ENCODE data around the gene SHC3. TPM values are rescaled to one million over a fixed set of nuclear protein-coding genes. Genes with fewer than 3 reads are reported as not detected.
A peak's percentile ranks its signal among the peaks of the same experiment; 100 is the strongest.

The SHC3 gene
- total and polyA plus RNA-seq, 2 donors (not counting 1 experiment from before 2014, with no cell fraction given): 1.7 to 16.2 TPM

DNA sequence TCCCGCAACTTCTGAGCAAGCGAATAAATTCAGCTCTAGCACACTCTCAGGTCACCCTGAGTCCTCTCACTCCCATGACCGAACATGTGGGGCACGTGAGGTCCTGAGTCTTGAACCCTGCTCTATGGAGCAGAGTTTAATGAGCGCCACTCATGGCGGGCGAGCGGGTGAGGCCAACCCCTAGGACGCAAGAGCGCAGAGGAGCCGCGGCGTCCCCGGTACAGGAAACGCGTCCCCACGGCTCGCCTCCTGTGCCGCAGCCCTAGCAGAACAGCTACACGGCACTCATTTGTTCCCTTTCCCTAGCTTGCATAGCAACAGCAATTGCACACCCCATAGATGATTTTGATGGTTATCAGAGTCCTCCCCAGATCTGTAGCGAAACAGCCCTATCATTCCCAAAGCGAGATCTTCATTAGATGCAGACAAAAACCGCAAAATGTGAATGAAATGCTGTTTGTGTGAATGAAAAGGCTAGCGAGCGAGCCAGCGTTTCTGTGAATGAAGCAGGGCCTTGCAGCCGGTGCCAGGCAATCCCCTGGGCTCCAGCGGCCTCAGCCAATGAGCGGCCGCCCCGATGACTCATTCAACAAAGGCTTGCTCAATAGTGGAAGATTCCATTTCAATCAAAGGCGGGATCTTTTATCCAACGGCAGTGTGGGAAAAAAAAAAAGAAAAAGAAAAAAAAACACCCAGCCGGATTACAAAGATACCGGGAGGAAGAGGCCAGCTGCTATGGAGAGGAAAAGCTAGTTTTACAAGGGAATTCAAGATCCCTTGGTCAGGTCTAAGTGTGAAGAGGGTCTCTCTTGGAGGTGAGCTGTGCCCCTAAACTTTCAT, 1.5 kb upstream of the SHC3 start:
- peaks cover 9% of the 10 kb centered on the region for H3K79me2 ChIP-seq (ENCODE audit: control insufficient read depth, insufficient read depth, low read length)
- peak overlapping the region; percentile 14 to 71 (median 56) for H3K4me3 ChIP-seq (replicated peaks in 1 of 4; ENCODE audit: control extremely low read depth in 1 of 4, insufficient read depth in 1 of 4, low read depth in 3 of 4, low read length in 4 of 4)
- peaks cover 10% of the 10 kb centered on the region for H3K4me1 ChIP-seq (ENCODE audit: control insufficient read depth, extremely low read depth, insufficient read depth, low read length)
- peak overlapping the region; percentile 82 for H2AFZ ChIP-seq (ENCODE audit: low read length)
- H3K27me3 ChIP-seq (ENCODE audit: control insufficient read depth, insufficient read depth, low read length): no peaks in the 10 kb centered on the region
- no peaks in the 10 kb centered on the region for H4K20me1 ChIP-seq (ENCODE audit: control insufficient read depth, extremely low read depth, insufficient read depth, low read length)
- TF ChIP-seq, protein P1, sequence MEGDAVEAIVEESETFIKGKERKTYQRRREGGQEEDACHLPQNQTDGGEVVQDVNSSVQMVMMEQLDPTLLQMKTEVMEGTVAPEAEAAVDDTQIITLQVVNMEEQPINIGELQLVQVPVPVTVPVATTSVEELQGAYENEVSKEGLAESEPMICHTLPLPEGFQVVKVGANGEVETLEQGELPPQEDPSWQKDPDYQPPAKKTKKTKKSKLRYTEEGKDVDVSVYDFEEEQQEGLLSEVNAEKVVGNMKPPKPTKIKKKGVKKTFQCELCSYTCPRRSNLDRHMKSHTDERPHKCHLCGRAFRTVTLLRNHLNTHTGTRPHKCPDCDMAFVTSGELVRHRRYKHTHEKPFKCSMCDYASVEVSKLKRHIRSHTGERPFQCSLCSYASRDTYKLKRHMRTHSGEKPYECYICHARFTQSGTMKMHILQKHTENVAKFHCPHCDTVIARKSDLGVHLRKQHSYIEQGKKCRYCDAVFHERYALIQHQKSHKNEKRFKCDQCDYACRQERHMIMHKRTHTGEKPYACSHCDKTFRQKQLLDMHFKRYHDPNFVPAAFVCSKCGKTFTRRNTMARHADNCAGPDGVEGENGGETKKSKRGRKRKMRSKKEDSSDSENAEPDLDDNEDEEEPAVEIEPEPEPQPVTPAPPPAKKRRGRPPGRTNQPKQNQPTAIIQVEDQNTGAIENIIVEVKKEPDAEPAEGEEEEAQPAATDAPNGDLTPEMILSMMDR (conservative IDR thresholded peaks at IDR 0.05 in 1 of 2, IDR thresholded peaks at IDR 0.05 in 1 of 2; ENCODE audit: low read depth in 1 of 2, low read length in 2 of 2): no peak
- TF ChIP-seq EZH2 (IDR thresholded peaks at IDR 0.05; ENCODE audit: low read length, missing control alignments): no peak
- peak overlapping the region; percentile 98 for H3K4me2 ChIP-seq (ENCODE audit: extremely low read depth, insufficient read depth, low read length)
- DNase-seq (ENCODE audit: low read depth in 2 of 2): peak; percentile 97 to 98
- peak overlapping the region; percentile 85 for H3K27ac ChIP-seq (ENCODE audit: insufficient read depth, low read length)
- H3K36me3 ChIP-seq (ENCODE audit: control insufficient read depth, insufficient read depth, low read length): no peaks in the 10 kb centered on the region
- H3K9me3 ChIP-seq (ENCODE audit: control insufficient read depth, insufficient read depth, low read depth, low read length): no peaks in the 10 kb centered on the region
- H3K9ac ChIP-seq (ENCODE audit: insufficient read depth, low read length): peak overlapping the region; percentile 58

DNA sequence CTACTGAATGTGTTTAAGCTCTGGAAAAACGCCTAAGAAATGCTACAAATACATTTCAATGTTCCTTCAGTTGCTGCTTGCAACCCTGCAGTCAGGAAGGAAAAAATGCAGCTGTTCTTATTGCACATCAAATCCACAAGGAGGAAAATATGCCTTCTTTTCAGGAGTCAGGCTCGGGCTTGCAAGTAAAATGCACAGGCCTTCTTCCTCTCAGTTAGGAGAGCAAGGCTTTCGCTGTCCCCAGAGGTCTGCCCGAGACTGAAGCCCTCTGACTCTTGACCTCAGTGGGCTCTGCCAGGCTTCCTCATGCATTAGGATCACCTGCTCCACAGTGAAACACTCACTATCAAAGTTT, 899 bp upstream of the SHC3 start:
- Histone ChIP-seq H3K4me1 (ENCODE audit: control insufficient read depth, extremely low read depth, insufficient read depth, low read length) (peaks cover 10% of the 10 kb centered on the region), H4K20me1 (ENCODE audit: control insufficient read depth, extremely low read depth, insufficient read depth, low read length) (no peaks in the 10 kb centered on the region), H3K9me3 (ENCODE audit: control insufficient read depth, insufficient read depth, low read depth, low read length) (no peaks in the 10 kb centered on the region), H3K36me3 (ENCODE audit: control insufficient read depth, insufficient read depth, low read length) (no peaks in the 10 kb centered on the region), H3K79me2 (ENCODE audit: control insufficient read depth, insufficient read depth, low read length) (peaks cover 13% of the 10 kb centered on the region), H2AFZ (ENCODE audit: low read length) (peak overlapping the region; percentile 57), H3K27me3 (ENCODE audit: control insufficient read depth, insufficient read depth, low read length) (no peaks in the 10 kb centered on the region), H3K4me2 (ENCODE audit: extremely low read depth, insufficient read depth, low read length) (peak overlapping the region; percentile 98), H3K9ac (ENCODE audit: insufficient read depth, low read length) (peak overlapping the region; percentile 58), H3K27ac (ENCODE audit: insufficient read depth, low read length) (peak overlapping the region; percentile 85), H3K4me3 (replicated peaks in 1 of 4; ENCODE audit: control extremely low read depth in 1 of 4, insufficient read depth in 1 of 4, low read depth in 3 of 4, low read length in 4 of 4) (peak overlapping the region; percentile 14 to 71 (median 56))
- DNase-seq (ENCODE audit: low read depth in 2 of 2): peak; percentile 70 to 76
- TF ChIP-seq EZH2 (IDR thresholded peaks at IDR 0.05; ENCODE audit: low read length, missing control alignments): no peak
- TF ChIP-seq, protein P1 (conservative IDR thresholded peaks at IDR 0.05 in 1 of 2, IDR thresholded peaks at IDR 0.05 in 1 of 2; ENCODE audit: low read depth in 1 of 2, low read length in 2 of 2): no peak

DNA sequence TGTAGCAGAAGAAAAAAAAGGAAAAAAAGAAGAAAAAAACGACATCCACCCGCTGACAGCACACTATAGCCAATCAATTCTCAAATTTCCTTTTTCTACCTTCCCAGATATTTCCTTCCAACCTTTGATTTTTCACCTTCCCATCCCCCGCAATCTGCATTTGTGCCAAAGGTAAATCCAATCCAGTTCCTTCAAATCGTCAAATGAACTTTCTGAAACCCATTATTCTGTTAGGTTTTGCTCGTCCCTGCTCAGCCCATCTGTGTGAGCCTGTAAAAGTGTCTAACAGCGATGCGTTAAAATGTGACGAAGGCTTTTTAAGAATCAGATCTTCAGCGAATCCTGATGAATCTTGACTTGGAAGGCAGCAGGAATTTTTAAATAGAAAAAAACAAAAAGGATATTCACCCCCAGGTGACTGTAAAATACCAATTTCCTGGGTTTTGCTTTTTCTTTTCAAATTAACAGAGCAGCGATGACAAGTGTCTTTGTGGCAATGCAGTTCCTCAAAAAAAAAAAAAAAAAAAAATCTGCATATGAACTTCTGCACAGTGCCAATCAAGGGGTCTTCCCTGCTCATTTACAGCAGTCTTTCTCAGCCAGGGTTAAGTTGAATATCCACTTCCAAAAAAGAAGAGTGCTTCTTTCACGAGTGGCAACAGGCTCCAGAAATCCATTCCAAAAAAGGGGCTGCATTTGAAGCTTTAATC, 367 bp upstream of the SHC3 start:
- Histone ChIP-seq H3K9ac (ENCODE audit: insufficient read depth, low read length) (no peak overlapping the region), H3K27ac (ENCODE audit: insufficient read depth, low read length) (peak overlapping the region; percentile 85)

More for the DNA sequence above, 367 bp upstream of the SHC3 start:
- DNase-seq (ENCODE audit: low read depth in 2 of 2): peak in 1 of 2 donors; percentile 16
- no peak overlapping the region for H2AFZ ChIP-seq (ENCODE audit: low read length)
- H3K9me3 ChIP-seq (ENCODE audit: control insufficient read depth, insufficient read depth, low read depth, low read length): no peaks in the 10 kb centered on the region
- no peaks in the 10 kb centered on the region for H3K36me3 ChIP-seq (ENCODE audit: control insufficient read depth, insufficient read depth, low read length)
- no peak for TF ChIP-seq EZH2 (IDR thresholded peaks at IDR 0.05; ENCODE audit: low read length, missing control alignments)
- TF ChIP-seq, protein P1 (conservative IDR thresholded peaks at IDR 0.05 in 1 of 2, IDR thresholded peaks at IDR 0.05 in 1 of 2; ENCODE audit: low read depth in 1 of 2, low read length in 2 of 2): no peak
- H3K4me3 ChIP-seq (replicated peaks in 1 of 4; ENCODE audit: control extremely low read depth in 1 of 4, insufficient read depth in 1 of 4, low read depth in 3 of 4, low read length in 4 of 4): peak overlapping the region in 3 of 4 experiments; percentile 59 to 71 (median 61)
- H3K79me2 ChIP-seq (ENCODE audit: control insufficient read depth, insufficient read depth, low read length): peaks cover 16% of the 10 kb centered on the region
- H3K27me3 ChIP-seq (ENCODE audit: control insufficient read depth, insufficient read depth, low read length): no peaks in the 10 kb centered on the region
- peaks cover 10% of the 10 kb centered on the region for H3K4me1 ChIP-seq (ENCODE audit: control insufficient read depth, extremely low read depth, insufficient read depth, low read length)
- peak overlapping the region; percentile 98 for H3K4me2 ChIP-seq (ENCODE audit: extremely low read depth, insufficient read depth, low read length)
- no peaks in the 10 kb centered on the region for H4K20me1 ChIP-seq (ENCODE audit: control insufficient read depth, extremely low read depth, insufficient read depth, low read length)
